GM12801 (cell line): ENCODE results near the gene ROBO1.

ENCODE experiments used
- TF ChIP-seq, protein P1 (sequence below): IDR thresholded peaks from one replicate; pipeline ENCODE4 v1.5.1; 2011; ENCODE audit warnings: control low read depth; ENCODE audit not compliant: insufficient read length; ENCODE audit errors: extremely low read depth

Gene ROBO1

DNA sequence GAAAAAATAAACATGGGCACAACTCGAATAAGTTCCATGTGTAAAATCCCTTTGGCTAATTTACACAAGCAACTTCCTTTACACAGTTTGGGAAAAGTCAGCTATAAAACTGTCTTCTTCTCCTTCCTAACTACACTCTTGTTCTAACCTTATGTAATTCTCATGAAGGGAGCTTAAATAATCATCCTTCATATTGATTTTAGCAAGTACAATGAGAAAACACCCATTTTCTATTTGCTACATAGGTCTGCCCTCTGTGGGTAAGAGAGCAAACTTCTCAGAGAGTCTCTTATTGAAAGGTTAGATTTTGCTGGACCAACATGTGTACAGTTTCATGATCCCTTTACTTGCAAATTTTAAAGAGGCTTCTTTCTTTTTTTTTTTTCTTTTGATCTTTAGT, 398.5 kb downstream of the ROBO1 start:
- TF ChIP-seq, protein P1, sequence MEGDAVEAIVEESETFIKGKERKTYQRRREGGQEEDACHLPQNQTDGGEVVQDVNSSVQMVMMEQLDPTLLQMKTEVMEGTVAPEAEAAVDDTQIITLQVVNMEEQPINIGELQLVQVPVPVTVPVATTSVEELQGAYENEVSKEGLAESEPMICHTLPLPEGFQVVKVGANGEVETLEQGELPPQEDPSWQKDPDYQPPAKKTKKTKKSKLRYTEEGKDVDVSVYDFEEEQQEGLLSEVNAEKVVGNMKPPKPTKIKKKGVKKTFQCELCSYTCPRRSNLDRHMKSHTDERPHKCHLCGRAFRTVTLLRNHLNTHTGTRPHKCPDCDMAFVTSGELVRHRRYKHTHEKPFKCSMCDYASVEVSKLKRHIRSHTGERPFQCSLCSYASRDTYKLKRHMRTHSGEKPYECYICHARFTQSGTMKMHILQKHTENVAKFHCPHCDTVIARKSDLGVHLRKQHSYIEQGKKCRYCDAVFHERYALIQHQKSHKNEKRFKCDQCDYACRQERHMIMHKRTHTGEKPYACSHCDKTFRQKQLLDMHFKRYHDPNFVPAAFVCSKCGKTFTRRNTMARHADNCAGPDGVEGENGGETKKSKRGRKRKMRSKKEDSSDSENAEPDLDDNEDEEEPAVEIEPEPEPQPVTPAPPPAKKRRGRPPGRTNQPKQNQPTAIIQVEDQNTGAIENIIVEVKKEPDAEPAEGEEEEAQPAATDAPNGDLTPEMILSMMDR = no peak

DNA sequence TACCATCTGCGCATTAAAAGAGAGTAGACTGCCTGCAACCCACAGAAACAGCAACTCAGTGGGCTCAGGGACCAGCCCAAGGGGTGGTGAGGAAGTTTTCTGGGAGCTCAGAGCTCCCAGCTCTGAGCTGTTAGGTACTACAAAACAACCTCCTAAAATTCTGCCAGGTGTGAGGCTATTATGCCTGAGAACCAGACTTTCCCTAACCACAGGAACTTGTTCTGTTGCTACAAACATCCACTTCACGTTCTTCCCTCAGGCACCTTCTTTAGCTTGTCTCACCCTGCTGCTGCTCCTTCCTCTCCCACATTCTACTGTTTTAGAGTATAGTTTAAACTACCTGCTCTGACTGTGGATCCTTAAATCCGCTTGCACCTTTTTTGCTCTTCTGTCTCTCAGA, 399.4 kb downstream of the ROBO1 start:
- TF ChIP-seq, protein P1 = no peak

DNA sequence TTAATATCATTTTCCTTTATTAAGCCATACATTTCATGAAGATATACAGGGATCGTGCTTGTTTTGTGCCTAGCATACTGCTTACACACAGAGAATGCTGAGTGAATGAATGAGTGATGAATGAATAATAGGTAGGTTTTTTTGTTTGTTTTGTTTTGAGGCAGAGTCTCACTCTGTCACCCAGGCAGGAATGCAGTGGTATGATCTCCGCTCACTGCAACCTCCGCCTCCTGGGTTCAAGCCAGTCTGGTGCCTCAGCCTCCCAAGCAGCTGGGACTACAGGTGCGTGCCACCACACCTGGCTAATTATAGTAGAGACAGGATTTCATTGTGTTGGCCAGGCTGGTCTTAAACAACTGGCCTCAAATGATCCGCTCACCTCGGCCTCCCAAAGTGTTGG, 400.0 kb downstream of the ROBO1 start:
- TF ChIP-seq, protein P1 = no peak

DNA sequence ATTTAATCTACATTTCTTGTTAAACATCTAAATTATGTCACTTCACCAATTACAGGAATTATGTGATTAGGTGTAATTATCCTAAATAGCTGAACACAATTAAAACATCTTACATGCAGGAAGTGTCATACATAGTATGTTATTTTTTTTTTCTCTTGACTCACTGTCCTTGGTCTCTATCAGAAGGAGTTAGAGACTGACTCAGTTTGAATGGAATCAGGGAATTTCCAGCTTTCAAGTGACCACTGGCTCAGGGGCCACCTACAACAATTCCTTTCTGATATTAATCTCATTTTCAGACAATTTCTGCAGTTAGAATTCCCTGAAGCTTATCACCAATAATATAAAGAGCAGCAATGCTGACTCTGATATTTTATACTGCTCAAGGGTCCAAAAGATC, 400.7 kb downstream of the ROBO1 start:
- TF ChIP-seq, protein P1 = no peak

DNA sequence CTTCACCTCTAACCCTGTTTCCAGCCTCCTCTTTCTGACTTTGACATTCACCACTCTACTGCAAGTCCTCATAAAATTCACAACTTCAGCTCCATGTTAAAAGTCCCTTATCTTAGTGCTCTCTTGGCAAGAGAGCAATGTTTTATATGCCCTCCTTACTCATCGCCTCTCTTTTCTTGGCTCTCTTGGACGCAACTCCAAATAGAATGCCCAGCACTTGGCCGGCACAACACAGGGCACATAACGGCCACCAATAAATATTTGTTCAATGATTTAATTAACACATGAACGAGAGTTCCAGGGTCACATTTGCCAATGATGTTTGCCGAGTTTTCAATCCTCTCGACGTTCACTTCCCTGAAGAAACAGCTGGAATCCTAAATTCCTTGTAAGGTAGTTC, 401.4 kb downstream of the ROBO1 start:
- TF ChIP-seq, protein P1 = no peak

DNA sequence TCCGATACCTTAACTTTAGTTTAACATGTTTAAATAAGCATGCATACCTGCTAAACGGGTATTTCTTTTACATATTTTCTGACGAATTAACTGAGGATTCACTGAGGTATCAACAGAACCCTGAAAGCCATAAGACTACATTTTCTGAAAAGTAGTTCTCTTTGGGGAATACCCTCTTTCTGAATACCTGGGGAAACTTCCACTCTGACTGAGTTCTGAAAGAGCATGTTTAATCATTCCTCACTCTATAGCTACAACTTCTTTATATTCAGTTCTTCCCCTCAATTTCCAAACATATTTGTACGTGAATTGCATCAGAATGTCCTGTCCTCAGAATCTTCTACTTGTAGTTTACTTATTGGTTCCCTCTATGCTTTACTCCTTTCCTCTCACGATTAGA, 403.0 kb downstream of the ROBO1 start:
- TF ChIP-seq, protein P1 = no peak

DNA sequence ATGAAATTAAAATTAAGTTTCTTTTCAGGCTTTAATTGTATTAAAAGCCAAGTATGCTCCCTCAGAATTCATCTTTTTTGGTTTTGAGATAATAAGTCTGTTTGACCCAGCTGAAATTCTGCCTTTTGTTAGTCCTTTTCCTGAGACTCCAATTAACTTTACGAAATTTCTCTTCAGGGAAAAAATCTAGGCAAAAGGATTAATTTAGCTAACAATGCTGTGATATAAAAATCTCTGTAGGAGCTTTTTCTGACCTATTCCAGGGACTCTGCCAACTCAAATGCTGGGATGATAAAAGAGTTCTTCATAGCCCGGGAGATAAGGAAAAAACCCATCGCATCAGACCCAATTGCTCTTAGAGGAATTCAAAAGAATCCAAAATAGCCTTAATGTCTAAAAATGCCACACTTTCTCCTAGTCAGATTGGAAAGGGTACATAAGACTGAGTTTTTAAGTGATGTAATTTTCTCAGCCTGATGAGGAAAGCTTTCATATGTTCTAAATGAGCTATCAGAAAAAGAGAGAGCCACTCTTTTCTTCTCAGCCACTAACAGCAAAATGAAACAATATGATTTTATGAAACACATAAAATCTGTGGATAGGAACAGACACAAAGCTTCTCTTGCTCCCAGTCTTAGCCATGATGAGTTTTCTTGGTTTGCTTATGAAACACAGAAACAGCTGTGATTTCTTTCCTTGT, 405.1 kb downstream of the ROBO1 start:
- TF ChIP-seq, protein P1 = no peak
